ENCODE results near the gene EIF4ENIF1. TPM values are rescaled to one million over a fixed set of nuclear protein-coding genes. Genes with fewer than 3 reads are reported as not detected.

The EIF4ENIF1 gene
- total and polyA plus RNA-seq, 12 donors, result 9.2 to 32.8 (median 21.0) TPM

DNA sequence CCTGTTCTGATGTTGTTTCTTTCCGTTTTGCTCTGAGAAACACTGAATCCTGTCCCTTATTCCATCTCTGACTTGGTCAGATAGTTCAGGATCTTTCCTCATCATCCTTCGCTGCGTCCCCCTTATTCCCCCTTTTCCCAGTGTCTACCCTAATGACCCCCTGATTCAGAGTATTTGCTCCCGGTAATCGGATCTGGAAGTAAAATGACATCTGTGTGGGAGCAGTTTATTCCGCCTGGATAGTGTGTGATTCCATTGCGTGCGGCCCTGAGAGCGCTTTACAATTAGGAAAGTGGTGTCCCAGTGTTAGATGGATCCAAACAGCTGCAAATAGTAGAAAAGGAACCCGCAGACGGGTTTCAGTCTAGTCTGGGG lies 89.6 kb downstream of the EIF4ENIF1 start:
- WGBS, 4 donors, result 1 to 2% (median 1%) methylated on average over 11 of the region's 11 CpGs
- Histone ChIP-seq H3K27me3 (no peaks in the 10 kb centered on the region), H3K9me3 (replicated peaks in 1 of 3) (no peaks in the 10 kb centered on the region), H3K4me1 (replicated peaks in 1 of 2) (peaks cover 10 to 26% of the 10 kb centered on the region in 2 donors), H3K36me3 (replicated peaks in 1 of 2) (peaks cover 0 to 40% of the 10 kb centered on the region in 2 donors), H3K4me3 (peak overlapping the region; percentile 1 to 80 (median 60)), H3K27ac (peak overlapping the region; percentile 55 to 91 (median 80))
- intact Hi-C loops (cut with DNase I), result no loop called here
- TF ChIP-seq, protein P1, sequence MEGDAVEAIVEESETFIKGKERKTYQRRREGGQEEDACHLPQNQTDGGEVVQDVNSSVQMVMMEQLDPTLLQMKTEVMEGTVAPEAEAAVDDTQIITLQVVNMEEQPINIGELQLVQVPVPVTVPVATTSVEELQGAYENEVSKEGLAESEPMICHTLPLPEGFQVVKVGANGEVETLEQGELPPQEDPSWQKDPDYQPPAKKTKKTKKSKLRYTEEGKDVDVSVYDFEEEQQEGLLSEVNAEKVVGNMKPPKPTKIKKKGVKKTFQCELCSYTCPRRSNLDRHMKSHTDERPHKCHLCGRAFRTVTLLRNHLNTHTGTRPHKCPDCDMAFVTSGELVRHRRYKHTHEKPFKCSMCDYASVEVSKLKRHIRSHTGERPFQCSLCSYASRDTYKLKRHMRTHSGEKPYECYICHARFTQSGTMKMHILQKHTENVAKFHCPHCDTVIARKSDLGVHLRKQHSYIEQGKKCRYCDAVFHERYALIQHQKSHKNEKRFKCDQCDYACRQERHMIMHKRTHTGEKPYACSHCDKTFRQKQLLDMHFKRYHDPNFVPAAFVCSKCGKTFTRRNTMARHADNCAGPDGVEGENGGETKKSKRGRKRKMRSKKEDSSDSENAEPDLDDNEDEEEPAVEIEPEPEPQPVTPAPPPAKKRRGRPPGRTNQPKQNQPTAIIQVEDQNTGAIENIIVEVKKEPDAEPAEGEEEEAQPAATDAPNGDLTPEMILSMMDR (IDR thresholded peaks at IDR 0.05), result no peak
- no peak for TF ChIP-seq POLR2A (IDR thresholded peaks at IDR 0.05)
- DNase-seq, result peak in 2 of 7 donors; percentile 19 to 26

DNA sequence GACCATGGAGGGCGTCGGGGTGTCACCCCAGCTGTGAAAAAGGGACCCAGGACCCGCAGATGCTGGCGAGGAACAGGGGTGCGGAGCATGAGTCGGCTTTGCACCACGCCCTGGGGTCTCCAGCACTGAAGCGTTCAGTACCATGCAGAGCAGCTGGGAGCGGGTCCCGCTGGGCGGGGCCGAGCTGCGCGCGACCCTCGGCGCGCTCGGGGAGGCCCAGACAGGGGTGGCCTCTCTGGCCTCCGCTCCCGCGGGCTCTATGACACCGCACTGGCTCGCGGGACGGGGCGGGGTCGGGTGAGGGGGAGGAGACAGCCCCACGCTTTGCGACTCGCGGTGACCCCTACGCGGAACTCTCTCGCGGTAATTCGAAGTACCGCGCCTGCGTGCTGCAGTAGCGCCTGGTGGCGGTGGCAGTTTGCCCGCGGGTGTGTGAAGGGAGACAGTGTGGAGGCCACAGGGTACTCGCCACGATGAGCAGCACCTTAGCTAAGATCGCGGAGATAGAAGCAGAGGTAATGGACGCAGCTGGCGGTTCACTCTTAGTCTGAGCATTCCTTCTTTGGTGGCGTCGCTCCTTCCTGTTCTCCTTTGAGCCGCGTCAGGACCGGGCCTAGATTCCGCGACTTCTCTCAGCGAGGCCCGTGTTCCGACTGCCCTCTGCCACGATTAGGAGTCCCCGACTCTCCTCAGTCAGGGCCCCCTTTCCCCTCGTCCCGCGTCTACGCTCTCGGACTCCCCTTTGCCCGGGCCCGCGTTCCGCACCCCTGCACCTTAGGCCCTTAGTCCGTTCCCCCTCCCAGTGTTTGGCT lies 90.2 kb downstream of the EIF4ENIF1 start, which contains the start of gene DRG1:
DRG1 (plus strand) TSS at position 394 of the 812 bp plus-strand sequence; CDS start at position 474, 80 bp downstream.
- Histone ChIP-seq H3K4me3 (peak within 1 kb of the TSS; percentile 1 to 80 (median 60)), H3K36me3 (replicated peaks in 1 of 2) (peaks cover 0 to 34% of the 10 kb centered on the region in 2 donors), H3K27me3 (no peaks in the 10 kb centered on the region), H3K4me1 (replicated peaks in 1 of 2) (peaks cover 10 to 26% of the 10 kb centered on the region in 2 donors), H3K27ac (peak within 1 kb of the TSS; percentile 55 to 91 (median 80)), H3K9me3 (replicated peaks in 1 of 3) (no peaks in the 10 kb centered on the region)
- intact Hi-C loops (cut with DNase I), result loop anchor here in 1 of 2 donors (5.0 kb wide), 1 partner anchor 52 kb away; the partner anchor contains the start of gene PATZ1
- DNase-seq, result peak; percentile 97 to 98 (median 98)
- 0 to 1% (median 0%) methylated on average over 31 to 72 of the region's 72 CpGs for WGBS, 4 donors
- TF ChIP-seq, protein P1 (IDR thresholded peaks at IDR 0.05), result peak in 3 of 6 experiments; percentile 2 to 31 (median 30)
- peak; percentile 91 to 92 for TF ChIP-seq POLR2A (IDR thresholded peaks at IDR 0.05)

DNA sequence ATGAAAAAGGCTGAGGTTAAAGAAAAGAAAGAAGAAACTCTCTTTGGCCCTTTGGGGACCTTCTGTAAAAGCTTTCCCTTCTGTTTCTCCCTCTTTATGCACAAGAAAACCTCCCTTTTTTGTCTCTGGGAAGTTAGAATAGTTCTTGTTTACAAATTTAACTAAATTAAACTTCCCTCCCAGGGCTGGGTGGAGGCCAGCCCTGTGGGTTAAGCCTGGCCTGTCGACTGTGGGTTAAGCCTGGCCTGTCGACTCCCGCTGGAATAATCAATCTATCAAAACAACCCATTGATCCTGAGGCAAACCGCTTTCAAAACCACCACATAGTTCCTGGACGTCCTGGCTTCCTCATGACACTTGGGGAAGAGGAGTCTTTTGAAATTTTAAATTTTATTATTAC lies 91.4 kb downstream of the EIF4ENIF1 start:
- no peaks in the 10 kb centered on the region for H3K27me3 ChIP-seq

DNA sequence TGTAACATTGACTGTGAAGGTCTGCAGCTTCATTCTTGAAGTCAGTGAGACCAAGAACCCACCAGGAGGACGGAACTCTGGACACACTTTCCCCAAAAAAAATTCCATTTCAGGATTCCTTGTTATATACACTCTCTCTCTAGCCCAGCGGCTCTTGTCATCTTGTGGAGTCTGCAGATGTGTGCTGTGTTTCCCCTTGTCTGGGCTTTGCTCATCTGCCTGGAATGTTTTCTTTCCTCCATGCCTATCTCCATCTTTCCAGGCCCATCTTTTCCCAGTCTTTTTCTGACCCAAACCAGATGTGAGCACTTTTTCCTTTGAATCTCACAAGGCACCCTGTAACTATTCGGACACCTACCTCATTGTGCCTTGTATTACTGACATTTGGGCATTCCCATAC lies 95.3 kb downstream of the EIF4ENIF1 start:
- no peak overlapping the region for H3K27ac ChIP-seq
- H3K36me3 ChIP-seq (replicated peaks in 1 of 2), result no peaks in the 10 kb centered on the region
- 66 to 74% (median 69%) methylated on average over 3 of the region's 3 CpGs for WGBS, 4 donors
- no peaks in the 10 kb centered on the region for H3K9me3 ChIP-seq (replicated peaks in 1 of 3)
- no peak for TF ChIP-seq POLR2A (IDR thresholded peaks at IDR 0.05)
- TF ChIP-seq, protein P1 (IDR thresholded peaks at IDR 0.05), result no peak
- H3K4me3 ChIP-seq, result no peak overlapping the region
- intact Hi-C loops (cut with DNase I), result no loop called here
- H3K27me3 ChIP-seq, result no peaks in the 10 kb centered on the region
- no peak for DNase-seq
- H3K4me1 ChIP-seq (replicated peaks in 1 of 2), result peaks cover 0 to 6% of the 10 kb centered on the region in 2 donors

More for the DNA sequence above, 91.4 kb downstream of the EIF4ENIF1 start:
- intact Hi-C loops (cut with DNase I), result loop anchor here in 1 of 2 donors (5.0 kb wide), 1 partner anchor 51 kb away; the partner anchor contains the start of gene PATZ1
- no peak overlapping the region for H3K27ac ChIP-seq
- no peaks in the 10 kb centered on the region for H3K9me3 ChIP-seq (replicated peaks in 1 of 3)
- no peak overlapping the region for H3K4me3 ChIP-seq
- DNase-seq, result no peak
- no peak for TF ChIP-seq POLR2A (IDR thresholded peaks at IDR 0.05)
- TF ChIP-seq, protein P1 (IDR thresholded peaks at IDR 0.05), result no peak
- H3K4me1 ChIP-seq (replicated peaks in 1 of 2), result peaks cover 10 to 26% of the 10 kb centered on the region in 2 donors
- H3K36me3 ChIP-seq (replicated peaks in 1 of 2), result peaks cover 0 to 22% of the 10 kb centered on the region in 2 donors
- 67 to 72% (median 69%) methylated on average over 5 of the region's 5 CpGs for WGBS, 4 donors

All from adrenal gland (tissue), 12 donors.